Naive B cell (primary cell): ENCODE measurements around the gene RS1. TPM values are rescaled to one million over a fixed set of nuclear protein-coding genes. Genes with fewer than 3 reads are reported as not detected.
A peak's percentile ranks its signal among the peaks of the same experiment; 100 is the strongest.

Experiments used
- ATAC-seq, 2 donors: fragments of 150-1000 bp; cut with Tn5 transposase; 2 replicates each; pipeline ENCODE4 v1.10.0; 2021; ENCODE audit warnings: low read depth in 2 of 2, mild to moderate bottlenecking in 2 of 2, moderate library complexity in 2 of 2
- DNase-seq: peaks from one replicate; pipeline ENCODE4 v3.0.0; 2022
- H3K27ac Mint-ChIP-seq, 6 donors: one replicate each; pipeline ENCODE4 v1.8.0; 2020 to 2022; ENCODE audit warnings: mild to moderate bottlenecking in 6 of 6, mixed read lengths in 6 of 6, moderate library complexity in 5 of 6, inconsistent platforms in 2 of 6
- H3K27me3 Mint-ChIP-seq, 3 donors: one replicate each; pipeline ENCODE4 v1.8.0; 2021 to 2022; ENCODE audit warnings: mixed read lengths in 3 of 3, mild to moderate bottlenecking in 1 of 3
- H3K36me3 Mint-ChIP-seq, 2 donors: one replicate each; pipeline ENCODE4 v1.8.0; 2020 to 2022; ENCODE audit warnings: mixed read lengths in 2 of 2, inconsistent platforms in 1 of 2, mild to moderate bottlenecking in 1 of 2
- H3K4me1 Mint-ChIP-seq, 3 donors: one replicate each; pipeline ENCODE4 v1.8.0; 2020 to 2022; ENCODE audit warnings: mixed read lengths in 3 of 3, inconsistent platforms in 1 of 3, mild to moderate bottlenecking in 1 of 3, moderate library complexity in 1 of 3
- H3K4me3 Mint-ChIP-seq, 8 donors: one replicate each; pipeline ENCODE4 v1.8.0; 2020 to 2022; ENCODE audit warnings: mild to moderate bottlenecking in 8 of 8, mixed read lengths in 8 of 8, moderate library complexity in 8 of 8, inconsistent platforms in 2 of 8
- H3K9me3 Mint-ChIP-seq, 7 donors: one replicate each; pipeline ENCODE4 v1.8.0; 2020 to 2022; ENCODE audit warnings: mixed read lengths in 7 of 7, mild to moderate bottlenecking in 5 of 7, inconsistent platforms in 2 of 7, moderate library complexity in 1 of 7
- polyA plus RNA-seq, 6 donors: library from polyadenylated mRNA; unstranded; fragments of 300-500 nt; fragmentation: Illumina TruSeq; gene quantifications; one replicate each; pipeline ENCODE4 v1.2.3, GENCODE V29; 2021; ENCODE audit warnings: low read depth in 6 of 6

RS1 gene
- polyA plus RNA-seq: under 1 TPM in 1 of 6 donors, not detected in 5; 0.09 TPM

DNA sequence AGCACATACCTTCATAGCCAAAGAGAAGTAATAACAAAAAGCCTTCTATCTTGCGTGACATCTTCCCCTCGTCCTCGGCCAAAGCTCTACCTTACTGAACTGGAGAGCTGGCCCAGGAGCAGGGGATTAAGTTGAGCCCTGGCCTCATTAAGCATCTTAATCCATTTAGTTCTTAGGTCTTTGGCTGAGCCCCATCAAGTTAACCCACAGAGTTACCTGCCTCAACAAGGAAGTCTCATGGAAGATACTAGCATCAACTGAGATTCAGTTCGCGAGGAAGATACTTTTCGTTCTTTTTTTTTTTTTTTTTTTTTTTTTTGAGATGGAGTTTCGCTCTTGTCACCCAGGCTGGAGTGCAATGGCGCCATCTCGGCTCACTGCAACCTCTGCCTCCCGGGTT lies at the start of gene RS1:
Gene RS1, minus strand, starts transcription at position 101 of the 400 bp plus-strand sequence. Its CDS starts 40 bp downstream, at position 61.
- ATAC-seq: no peak
- no peak for DNase-seq
- Mint-ChIP-seq H3K4me1 (peaks cover 10 to 20% (median 12%) of the 10 kb centered on the region in 3 donors), H3K36me3 (no peaks in the 10 kb centered on the region), H3K27me3 (no peaks in the 10 kb centered on the region), H3K9me3 (peaks cover 0 to 5% (median 0%) of the 10 kb centered on the region in 7 donors), H3K27ac (peak within 1 kb of the TSS in 2 of 6 donors; percentile 37 to 49), H3K4me3 (peak within 1 kb of the TSS in 3 of 8 donors; percentile 19 to 76 (median 63))

DNA sequence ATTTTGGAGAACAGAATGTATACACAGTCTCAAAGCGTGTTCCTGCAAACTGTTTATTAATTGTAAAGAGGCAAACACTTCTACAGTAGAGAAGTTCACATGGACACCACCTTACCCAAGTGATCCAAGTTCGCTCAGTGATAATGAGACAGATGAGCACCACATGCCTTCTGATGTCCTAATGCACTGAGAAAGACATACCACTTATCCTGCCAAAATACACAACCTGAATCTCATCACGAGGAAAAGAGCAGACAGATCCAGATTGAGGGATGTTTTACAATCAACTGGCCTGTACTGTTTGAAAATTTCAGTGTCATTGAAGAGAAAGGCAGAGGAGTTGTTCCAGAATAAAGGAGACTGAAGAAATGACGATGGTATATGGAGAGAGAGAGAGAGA lies 47.9 kb upstream of the RS1 start:
- DNase-seq: no peak
- Mint-ChIP-seq H3K9me3 (peaks cover 0 to 2% (median 0%) of the 10 kb centered on the region in 7 donors), H3K27me3 (no peaks in the 10 kb centered on the region), H3K36me3 (no peaks in the 10 kb centered on the region), H3K4me1 (no peaks in the 10 kb centered on the region), H3K27ac (no peak overlapping the region), H3K4me3 (no peak overlapping the region)
- ATAC-seq: no peak

DNA sequence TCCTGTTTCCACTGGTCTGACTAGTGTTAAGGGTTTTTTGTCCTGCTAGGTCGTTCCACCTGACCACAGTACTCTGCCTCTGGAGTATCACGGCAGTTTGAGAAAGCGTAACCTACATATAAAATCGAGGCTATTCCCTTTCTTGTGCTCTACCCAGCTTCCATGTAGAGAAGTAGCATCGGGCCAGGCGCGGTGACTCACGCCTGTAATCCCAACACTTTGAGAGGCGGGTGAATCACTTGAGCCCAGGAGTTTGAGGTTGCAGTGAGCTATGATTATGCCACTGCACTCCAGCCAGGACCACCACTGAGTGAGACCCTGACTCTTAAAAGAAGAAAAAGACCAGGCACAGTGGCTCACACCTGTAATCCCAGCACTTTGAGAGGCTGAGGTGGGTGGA lies 43.0 kb upstream of the RS1 start:
- DNase-seq: no peak
- Mint-ChIP-seq H3K4me3 (no peak overlapping the region), H3K27ac (no peak overlapping the region), H3K36me3 (no peaks in the 10 kb centered on the region), H3K27me3 (no peaks in the 10 kb centered on the region), H3K4me1 (no peaks in the 10 kb centered on the region), H3K9me3 (no peaks in the 10 kb centered on the region)
- ATAC-seq: no peak

DNA sequence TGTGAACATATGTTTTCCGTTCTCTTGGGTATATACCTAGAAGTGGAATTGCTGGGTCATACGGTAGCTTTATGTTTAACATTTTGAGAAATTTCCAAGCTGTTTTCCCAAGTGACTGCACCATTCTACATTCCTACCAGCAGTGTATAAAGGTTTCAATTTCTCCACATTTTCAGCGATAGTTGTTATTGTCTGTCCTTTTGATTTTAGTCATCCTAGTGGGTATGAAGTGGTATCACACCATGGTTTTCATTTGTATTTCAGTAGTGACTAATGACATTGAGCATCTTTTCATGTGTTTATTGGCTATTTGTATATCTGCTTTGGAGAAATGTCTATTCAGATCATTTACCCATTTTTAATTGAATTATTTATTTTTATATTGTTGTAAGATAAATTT lies 37.9 kb upstream of the RS1 start:
- Mint-ChIP-seq H3K27me3 (no peaks in the 10 kb centered on the region), H3K36me3 (no peaks in the 10 kb centered on the region), H3K9me3 (no peaks in the 10 kb centered on the region), H3K4me3 (no peak overlapping the region), H3K4me1 (peaks cover 0 to 2% (median 0%) of the 10 kb centered on the region in 3 donors), H3K27ac (no peak overlapping the region)
- ATAC-seq: no peak
- DNase-seq: no peak

DNA sequence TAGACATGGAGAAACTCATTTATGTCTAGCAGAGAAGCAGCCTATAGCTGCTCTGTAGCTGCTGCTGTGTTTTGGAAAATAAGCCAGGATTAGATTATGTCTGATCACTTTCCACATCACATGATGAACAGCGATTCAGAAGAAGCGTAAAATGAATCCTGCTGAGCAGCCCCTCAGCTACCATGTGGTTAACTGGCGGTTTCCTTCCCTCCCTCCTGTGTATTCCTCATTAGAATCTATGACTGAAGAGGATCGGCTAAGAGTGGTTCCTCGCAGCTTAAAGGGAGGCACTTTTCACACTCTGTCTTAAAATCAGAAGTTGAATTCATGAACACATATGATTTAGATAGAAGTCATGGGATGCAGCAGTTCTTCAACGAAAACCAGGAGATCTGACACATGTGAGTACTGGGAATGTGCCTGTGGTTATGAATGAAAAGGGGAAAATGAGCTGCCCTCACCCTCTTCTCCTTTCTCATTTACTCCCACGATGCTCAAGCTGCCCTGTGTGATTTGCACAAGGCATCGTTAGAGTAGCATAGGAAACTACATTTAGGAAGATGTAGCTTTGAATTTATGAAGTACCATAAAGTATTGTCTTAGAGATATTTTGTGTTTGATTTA lies 35.6 kb upstream of the RS1 start, which contains the start of gene PPEF1:
Gene PPEF1, plus strand, starts transcription at position 220 of the 624 bp plus-strand sequence. Its CDS starts 136 bp downstream, at position 356.
- no peaks in the 10 kb centered on the region for H3K9me3 Mint-ChIP-seq
- ATAC-seq (no peak), DNase-seq (no peak)
- H3K36me3 Mint-ChIP-seq: no peaks in the 10 kb centered on the region
- peaks cover 0 to 2% (median 0%) of the 10 kb centered on the region in 3 donors for H3K4me1 Mint-ChIP-seq
- H3K27ac Mint-ChIP-seq: no peak within 1 kb of the TSS
- no peaks in the 10 kb centered on the region for H3K27me3 Mint-ChIP-seq
- no peak within 1 kb of the TSS for H3K4me3 Mint-ChIP-seq

DNA sequence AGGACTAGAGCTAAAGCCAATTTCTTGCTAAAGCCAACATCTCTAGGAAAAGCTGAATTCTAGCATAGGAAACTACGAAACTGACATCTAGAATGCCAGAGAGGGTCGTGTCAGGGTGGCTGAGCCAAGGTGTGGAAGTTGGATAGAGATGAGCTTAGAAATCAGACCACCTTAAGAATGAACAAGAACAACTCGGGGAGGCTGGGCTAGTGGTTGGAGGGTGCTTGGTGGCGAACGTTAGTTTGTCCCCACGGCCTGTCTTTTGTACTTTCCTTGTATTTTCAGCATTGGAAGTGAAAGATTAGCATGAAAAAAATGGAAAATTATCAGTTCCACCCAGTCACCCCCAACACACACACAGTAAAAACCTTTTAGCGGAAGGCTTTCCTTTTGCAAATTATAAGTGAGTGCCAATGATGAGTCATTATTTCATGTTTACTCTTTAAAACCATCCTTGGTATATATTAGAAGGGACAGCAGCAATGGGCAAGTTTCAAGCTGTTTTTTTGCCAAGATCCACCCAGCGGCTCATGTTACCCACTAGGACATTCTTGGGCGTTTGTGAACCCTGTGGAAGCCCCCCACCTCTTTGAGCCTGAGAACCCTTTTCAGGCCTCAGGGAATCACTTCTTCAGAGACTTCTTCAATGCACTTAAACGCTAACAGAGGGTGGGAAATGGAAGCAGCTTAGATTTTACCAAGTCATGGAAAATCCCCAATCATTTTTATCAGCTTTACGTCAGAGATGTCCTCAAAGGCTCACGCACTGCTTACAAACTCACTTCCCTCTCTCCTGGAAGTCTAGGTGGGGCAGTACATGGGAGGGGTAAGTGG lies 30.7 kb upstream of the RS1 start:
- H3K27ac Mint-ChIP-seq: no peak overlapping the region
- H3K4me3 Mint-ChIP-seq: no peak overlapping the region
- DNase-seq (no peak), ATAC-seq (no peak)
- peaks cover 0 to 2% (median 0%) of the 10 kb centered on the region in 7 donors for H3K9me3 Mint-ChIP-seq
- no peaks in the 10 kb centered on the region for H3K4me1 Mint-ChIP-seq
- H3K27me3 Mint-ChIP-seq: peaks cover 0 to 13% (median 9%) of the 10 kb centered on the region in 3 donors
- no peaks in the 10 kb centered on the region for H3K36me3 Mint-ChIP-seq

DNA sequence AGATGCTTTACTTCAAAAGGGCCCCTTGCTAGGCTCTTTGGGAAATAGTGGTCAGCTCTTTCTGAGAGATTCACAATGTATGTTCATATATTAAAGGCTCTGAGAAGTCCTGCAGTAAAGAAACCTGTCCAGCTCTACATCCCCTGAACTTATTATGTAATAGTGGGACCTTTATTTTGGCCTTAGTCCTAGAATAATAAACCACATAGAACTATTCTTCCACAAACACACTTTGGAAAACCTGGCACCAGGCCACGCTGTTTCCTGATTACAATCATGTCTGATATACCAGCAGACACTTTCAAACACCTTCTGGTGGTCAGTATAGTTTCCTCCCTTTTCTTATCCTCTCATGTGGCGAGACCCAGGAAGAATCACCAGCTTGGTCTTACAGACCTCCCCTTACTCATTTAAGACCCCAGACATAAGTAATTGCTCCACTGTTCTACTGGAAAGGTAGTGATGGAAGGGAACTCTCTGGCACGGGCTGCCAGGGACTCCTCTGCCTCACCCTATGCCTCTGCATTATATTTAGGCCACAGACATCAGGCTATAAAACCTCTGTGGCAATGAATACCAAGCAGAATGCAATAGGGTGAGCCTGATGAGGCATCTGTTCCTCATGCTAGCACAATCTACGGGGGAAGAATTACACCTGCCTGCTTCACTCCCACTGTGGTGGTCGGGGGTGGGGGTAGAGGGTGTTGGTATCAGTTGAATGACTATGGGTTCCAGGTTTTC lies 29.9 kb upstream of the RS1 start:
- H3K4me1 Mint-ChIP-seq: no peaks in the 10 kb centered on the region
- ATAC-seq (no peak), DNase-seq (no peak)
- H3K36me3 Mint-ChIP-seq: no peaks in the 10 kb centered on the region
- peaks cover 0 to 4% (median 0%) of the 10 kb centered on the region in 7 donors for H3K9me3 Mint-ChIP-seq
- no peak overlapping the region for H3K27ac Mint-ChIP-seq
- H3K4me3 Mint-ChIP-seq: no peak overlapping the region
- H3K27me3 Mint-ChIP-seq: peaks cover 0 to 21% (median 9%) of the 10 kb centered on the region in 3 donors

DNA sequence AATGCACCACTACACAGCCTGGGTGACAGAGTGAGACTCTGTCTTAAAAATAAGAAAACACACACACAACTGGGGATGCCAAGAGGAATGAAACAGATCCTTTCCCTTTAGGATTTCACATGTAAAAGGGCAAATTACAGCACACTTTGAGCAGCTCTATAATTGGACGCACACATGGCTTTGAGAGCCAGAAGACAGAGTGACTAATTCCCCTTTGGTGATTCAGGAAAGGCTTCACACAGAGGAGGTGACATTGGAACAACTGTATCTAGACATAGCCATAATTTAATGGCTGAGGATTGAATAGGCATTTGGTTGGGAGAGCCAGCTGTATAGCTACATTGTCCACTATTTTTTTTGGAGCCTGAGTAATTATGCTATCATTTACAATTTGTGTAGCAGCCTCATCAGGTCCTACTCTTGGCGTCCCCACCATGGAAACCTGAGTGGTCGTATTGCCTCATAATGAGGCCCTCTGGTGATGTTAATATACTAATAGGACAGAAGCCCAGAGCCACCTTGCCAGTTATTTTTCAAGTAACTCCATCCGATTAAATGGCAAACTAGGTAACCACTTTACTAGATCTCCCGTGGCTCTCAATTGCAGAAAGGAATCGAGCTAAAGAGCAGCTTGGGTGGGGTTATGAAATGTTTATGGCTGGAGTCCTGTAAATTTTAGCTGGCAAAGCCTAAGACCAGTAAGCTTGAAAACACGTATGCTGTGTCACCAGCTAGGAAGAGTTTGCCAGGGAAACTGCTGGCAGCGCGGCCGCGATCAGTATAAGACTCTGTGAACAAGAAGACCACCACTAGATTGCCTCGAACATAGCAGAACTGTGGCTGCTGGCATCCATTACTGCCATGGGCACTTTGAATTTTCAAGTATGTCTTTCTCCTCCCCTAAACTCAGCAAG lies 27.1 kb upstream of the RS1 start:
- peaks cover 0 to 12% of the 10 kb centered on the region in 2 donors for H3K36me3 Mint-ChIP-seq
- no peak overlapping the region for H3K4me3 Mint-ChIP-seq
- H3K27me3 Mint-ChIP-seq: peaks cover 0 to 32% (median 9%) of the 10 kb centered on the region in 3 donors
- no peak overlapping the region for H3K27ac Mint-ChIP-seq
- no peak for DNase-seq
- H3K4me1 Mint-ChIP-seq: no peaks in the 10 kb centered on the region
- H3K9me3 Mint-ChIP-seq: peaks cover 0 to 5% (median 2%) of the 10 kb centered on the region in 7 donors
- no peak for ATAC-seq

DNA sequence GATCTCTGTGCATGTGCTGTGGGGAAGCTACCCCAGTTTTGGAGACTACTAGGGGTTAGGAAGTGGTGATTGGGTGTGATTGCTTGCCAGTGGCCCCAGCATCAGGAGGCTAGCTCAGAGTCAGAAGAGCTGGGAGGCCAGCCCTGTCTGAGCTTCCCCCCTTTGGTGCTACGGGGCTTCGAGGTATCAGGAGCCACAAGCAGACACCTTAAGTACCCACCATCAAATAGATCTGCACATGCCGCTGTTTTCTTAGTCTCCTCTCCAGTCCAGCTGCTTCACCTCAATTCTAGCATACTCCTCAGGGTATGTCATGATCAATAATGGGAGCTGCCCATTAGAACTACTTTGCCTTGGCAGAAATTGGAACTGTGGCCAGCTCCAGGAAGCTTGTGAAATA lies 24.7 kb upstream of the RS1 start:
- Mint-ChIP-seq H3K4me1 (no peaks in the 10 kb centered on the region), H3K9me3 (peaks cover 0 to 5% (median 2%) of the 10 kb centered on the region in 7 donors), H3K36me3 (peaks cover 0 to 12% of the 10 kb centered on the region in 2 donors), H3K27me3 (peaks cover 0 to 30% (median 4%) of the 10 kb centered on the region in 3 donors), H3K4me3 (no peak overlapping the region), H3K27ac (no peak overlapping the region)
- ATAC-seq (no peak), DNase-seq (no peak)

DNA sequence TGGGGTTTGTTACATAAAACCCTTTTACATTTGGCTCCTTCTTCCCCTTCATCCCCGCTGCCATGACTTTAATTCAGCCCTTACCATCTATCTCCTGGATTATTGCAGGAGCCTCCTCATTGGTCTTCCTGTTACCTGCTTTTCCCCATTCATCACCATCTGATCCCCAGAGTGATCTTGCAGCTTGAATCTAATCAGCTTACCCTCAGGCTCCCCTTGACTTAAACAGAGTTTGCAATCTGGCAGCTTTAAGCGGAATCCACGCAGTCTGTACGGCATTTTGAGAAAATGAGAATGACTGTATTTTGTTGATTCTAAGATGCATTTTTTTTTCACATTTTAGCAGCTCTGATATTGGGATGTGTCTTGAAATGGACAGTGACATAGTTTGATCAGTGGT lies 20.6 kb upstream of the RS1 start:
- DNase-seq: no peak
- Mint-ChIP-seq H3K27ac (peak overlapping the region in 1 of 6 donors; percentile 2), H3K4me3 (no peak overlapping the region), H3K4me1 (no peaks in the 10 kb centered on the region), H3K27me3 (peaks cover 0 to 19% (median 0%) of the 10 kb centered on the region in 3 donors), H3K9me3 (peaks cover 0 to 6% (median 2%) of the 10 kb centered on the region in 7 donors), H3K36me3 (peaks cover 0 to 12% of the 10 kb centered on the region in 2 donors)
- no peak for ATAC-seq

DNA sequence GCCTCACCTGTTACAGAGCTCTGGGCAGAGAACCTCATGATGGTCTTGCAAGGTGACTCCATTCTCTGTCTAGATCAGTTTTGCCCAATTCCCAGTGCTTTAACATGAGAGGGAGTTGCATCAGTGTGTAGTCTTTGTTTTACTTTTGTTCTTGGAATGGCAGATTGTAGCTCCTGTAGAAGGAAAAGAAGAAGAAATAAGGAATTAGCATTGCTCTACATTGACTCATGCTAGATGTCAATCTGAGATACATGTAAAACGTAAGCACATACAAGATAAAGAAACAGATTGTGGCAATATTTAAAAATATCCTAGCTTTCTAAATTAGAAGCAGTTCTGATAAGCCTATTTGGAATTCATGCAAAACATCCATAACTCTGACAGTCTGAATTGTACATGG lies 19.5 kb upstream of the RS1 start:
- Mint-ChIP-seq H3K9me3 (peaks cover 0 to 6% (median 2%) of the 10 kb centered on the region in 7 donors), H3K4me3 (no peak overlapping the region), H3K36me3 (peaks cover 0 to 12% of the 10 kb centered on the region in 2 donors), H3K27ac (no peak overlapping the region), H3K27me3 (peaks cover 0 to 10% (median 0%) of the 10 kb centered on the region in 3 donors), H3K4me1 (no peaks in the 10 kb centered on the region)
- ATAC-seq: no peak
- no peak for DNase-seq

DNA sequence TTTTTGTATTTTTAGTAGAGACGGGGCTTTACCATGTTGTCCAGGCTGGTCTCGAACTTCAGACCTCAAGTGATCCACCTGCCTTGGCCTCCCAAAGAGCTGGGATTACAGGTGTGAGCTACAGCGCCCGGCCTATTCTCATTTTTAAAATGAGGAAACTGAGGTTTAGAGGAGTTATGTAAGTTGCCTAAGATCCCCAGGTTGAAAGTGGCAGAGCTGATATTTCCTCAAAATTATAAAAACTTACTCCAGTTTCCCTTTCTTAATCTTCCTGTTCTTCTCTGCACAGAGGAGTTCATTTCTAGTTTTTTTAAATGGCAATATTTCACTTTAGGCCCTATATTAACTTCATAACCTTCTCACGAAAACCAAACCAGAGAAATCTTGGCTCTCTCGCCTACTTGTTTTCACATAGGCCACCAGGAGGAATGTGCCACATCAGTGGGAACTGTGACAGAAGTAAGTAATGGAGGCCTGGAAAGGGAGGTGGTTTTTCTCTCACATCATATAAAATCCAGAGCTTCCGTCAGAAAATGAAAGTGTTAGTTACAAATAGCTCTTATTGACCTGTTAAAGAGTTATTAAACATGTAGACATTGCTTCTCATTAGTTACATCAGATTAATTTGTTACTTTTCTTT lies 16.1 kb upstream of the RS1 start:
- DNase-seq (no peak), ATAC-seq (no peak)
- H3K4me1 Mint-ChIP-seq: peaks cover 0 to 1% (median 0%) of the 10 kb centered on the region in 3 donors
- peaks cover 0 to 4% (median 0%) of the 10 kb centered on the region in 7 donors for H3K9me3 Mint-ChIP-seq
- no peak overlapping the region for H3K27ac Mint-ChIP-seq
- no peaks in the 10 kb centered on the region for H3K27me3 Mint-ChIP-seq
- H3K4me3 Mint-ChIP-seq: no peak overlapping the region
- no peaks in the 10 kb centered on the region for H3K36me3 Mint-ChIP-seq
